ENCODE measurements around the gene DRG2.

Gene DRG2

DNA sequence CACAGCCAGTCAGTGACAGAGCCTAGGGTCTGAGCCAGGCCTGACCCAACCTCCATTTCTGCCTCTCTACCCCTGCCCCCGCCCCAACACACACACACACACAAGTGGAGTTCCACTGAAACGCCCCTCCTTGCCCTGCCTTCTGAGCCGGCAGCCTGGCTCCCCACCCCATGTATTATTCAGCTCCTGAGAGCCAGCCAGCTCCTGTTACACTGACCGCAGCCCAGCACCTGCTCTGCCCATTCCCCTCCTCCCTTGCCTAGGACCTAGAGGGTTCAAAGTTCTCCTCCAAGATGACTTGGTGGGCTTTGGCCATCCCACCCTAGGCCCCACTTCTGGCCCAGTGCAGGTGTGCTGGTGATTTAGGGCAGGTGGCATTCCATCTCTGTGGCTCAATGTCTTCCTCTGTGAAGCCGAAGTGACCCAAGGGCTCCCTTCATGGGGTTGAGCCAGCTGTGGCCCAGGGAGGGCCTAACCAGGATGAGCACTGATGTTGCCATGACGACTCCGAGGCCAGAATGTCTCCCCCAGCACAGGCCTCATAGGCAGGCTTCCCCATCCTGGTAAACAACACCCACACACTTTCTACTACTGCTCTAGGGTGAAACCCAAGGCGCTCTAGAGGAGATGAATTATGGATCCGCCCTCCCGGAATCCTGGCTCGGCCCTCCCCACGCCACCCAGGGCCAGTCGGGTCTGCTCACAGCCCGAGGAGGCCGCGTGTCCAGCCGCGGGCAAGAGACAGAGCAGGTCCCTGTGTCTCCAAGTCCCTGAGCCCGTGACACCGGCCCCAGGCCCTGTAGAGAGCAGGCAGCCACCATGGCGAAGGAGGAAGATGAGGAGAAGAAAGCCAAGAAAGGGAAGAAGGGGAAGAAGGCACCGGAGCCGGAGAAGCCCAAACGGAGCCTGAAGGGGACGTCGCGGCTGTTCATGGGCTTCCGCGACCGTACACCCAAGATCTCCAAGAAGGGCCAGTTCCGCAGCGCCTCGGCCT, 30.5 kb downstream of the DRG2 start:
- DNase-seq, result no peak

DNA sequence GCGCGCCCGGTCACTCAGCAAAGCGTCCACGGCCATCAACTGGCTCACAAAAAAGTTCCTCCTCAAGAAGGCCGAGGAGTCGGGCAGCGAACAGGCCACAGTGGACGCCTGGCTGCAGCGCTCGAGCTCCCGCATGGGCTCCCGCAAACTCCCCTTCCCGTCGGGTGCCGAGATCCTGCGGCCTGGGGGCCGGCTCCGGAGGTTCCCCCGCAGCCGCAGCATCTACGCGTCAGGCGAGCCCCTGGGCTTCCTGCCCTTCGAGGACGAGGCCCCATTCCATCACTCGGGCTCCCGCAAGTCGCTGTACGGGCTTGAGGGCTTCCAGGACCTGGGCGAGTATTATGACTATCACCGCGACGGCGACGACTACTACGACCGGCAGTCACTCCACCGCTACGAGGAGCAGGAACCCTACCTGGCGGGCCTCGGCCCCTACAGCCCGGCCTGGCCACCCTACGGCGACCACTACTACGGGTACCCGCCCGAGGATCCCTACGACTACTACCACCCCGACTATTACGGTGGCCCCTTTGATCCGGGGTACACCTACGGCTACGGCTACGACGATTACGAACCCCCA, 31.5 kb downstream of the DRG2 start:
- DNase-seq, result no peak

DNA sequence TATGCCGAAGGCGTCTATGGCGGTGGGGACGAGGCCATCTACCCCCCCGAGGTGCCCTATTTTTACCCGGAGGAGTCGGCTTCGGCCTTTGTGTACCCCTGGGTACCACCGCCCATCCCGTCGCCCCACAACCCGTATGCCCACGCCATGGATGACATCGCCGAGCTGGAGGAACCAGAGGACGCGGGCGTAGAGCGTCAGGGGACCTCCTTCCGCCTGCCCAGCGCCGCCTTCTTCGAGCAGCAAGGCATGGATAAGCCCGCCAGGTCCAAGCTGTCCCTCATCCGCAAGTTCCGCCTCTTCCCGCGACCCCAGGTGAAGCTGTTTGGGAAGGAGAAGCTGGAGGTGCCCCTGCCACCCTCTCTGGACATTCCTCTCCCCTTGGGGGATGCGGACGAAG, 32.2 kb downstream of the DRG2 start:
- no peak for DNase-seq

DNA sequence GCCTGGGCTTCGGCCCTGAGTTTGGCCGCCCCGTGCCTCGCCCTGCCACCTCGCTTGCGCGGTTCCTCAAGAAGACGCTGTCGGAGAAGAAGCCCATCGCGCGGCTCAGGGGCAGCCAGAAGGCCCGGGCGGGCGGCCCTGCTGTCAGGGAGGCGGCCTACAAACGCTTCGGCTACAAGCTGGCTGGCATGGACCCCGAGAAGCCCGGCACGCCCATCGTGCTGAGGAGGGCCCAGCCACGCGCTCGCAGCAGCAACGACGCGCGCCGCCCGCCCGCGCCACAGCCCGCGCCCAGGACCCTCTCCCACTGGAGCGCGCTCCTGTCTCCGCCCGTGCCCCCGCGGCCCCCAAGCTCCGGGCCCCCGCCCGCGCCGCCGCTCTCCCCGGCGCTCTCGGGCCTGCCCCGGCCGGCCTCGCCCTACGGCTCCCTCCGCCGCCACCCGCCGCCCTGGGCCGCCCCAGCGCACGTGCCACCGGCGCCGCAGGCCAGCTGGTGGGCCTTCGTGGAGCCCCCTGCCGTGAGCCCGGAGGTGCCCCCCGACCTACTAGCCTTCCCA, 32.8 kb downstream of the DRG2 start:
- DNase-seq, result no peak

DNA sequence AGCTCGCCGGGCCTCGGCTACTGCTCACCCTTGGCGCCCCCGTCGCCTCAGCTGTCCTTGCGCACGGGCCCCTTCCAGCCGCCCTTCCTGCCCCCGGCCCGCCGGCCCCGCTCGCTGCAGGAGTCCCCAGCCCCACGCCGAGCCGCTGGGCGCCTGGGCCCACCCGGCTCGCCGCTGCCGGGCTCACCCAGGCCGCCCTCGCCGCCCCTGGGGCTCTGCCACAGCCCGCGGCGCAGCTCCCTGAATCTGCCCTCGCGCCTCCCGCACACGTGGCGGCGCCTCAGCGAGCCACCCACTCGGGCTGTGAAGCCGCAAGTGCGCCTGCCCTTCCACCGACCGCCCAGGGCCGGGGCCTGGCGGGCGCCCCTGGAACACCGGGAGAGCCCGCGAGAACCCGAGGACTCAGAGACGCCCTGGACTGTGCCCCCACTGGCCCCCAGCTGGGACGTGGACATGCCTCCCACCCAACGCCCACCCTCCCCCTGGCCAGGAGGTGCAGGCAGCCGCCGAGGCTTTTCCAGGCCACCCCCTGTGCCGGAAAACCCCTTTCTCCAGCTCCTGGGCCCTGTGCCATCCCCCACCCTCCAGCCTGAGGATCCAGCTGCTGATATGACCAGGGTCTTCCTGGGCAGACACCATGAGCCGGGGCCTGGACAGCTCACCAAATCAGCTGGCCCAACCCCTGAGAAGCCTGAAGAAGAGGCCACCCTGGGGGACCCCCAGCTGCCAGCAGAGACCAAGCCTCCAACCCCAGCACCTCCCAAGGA, 33.6 kb downstream of the DRG2 start:
- DNase-seq, result no peak

GRCh38 chr17:18122990-18123753, 35.4 kb downstream of the DRG2 start:
- DNase-seq, result peak; percentile 26

GRCh38 chr17:18124345-18125126, 36.8 kb downstream of the DRG2 start:
- no peak for DNase-seq

- peak; percentile 77 for DNase-seq
These were observed 41.3 kb downstream of the DRG2 start for GRCh38 chr17:18129041-18129502.

- no peak for DNase-seq
These were observed 45.0 kb downstream of the DRG2 start for GRCh38 chr17:18132711-18133110.

GRCh38 chr17:18136357-18136756, 48.6 kb downstream of the DRG2 start:
- no peak for DNase-seq

- no peak for DNase-seq
These were observed 50.5 kb downstream of the DRG2 start for GRCh38 chr17:18138065-18138749.

DNA sequence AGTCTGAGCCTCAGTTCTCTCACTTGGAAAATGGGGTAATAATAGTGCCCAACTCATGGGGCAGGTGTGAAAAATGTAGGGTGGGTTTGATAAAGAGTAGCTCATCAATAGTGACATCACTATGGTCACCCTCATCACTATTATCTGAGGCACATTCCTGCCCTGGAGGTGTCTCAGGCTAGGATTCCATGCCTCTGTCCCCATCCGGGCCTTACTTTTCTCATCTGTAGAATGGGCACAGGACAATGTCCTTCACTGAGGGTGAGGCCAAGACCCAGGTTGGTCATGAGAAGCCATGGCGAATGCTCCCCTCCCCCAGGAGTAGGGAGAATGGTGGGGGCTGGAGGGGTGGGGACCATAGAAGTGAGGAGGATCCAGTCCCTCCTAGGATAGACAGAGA, 51.3 kb downstream of the DRG2 start:
- no peak for DNase-seq

DNA sequence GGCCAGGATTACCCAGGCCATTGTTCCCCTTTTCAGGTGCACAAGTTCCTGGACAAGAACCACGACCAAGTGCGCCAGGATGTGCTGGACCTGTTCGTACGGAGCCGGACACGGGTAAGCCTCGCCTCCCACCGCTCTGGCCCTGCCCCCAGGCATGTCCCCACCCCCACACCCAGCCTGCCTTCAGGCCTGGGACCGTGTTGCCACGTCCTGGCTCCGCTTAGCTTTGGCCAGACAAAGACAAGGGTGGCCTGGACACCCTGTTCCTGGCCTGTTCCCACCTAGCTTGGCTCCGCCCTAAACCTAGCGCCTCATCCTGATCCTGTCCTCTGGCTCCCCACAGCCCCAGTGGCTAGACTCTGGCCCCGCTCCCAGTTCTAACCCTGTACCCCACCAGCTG, 51.8 kb downstream of the DRG2 start:
- no peak for DNase-seq

GRCh38 chr17:18139949-18140348, 52.2 kb downstream of the DRG2 start:
- DNase-seq, result peak; percentile 8

GRCh38 chr17:18140648-18141047, 52.9 kb downstream of the DRG2 start:
- DNase-seq, result peak; percentile 10

- peak; percentile 73 for DNase-seq
These were observed 53.6 kb downstream of the DRG2 start for GRCh38 chr17:18141210-18141803.

DNA sequence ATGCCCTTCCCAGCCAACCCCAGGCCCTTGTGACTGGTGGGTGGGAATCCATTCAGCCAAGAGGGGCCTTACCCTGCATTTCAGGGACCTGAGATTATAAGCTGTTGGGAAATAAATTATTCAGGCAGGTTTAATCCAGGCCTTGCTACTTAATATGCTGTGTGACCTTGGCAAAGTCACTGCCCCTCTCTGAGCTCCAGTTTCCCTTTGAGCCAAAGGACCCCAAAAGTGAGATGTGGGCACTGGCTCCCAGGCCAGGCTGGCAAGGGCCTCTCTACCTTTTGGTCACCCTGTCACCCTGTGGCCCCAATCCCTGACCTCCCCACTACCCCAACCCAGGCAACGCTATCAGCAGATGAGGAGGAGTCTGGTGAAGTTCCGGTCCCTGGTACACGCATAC, 54.7 kb downstream of the DRG2 start:
- no peak for DNase-seq

GRCh38 chr17:18143044-18143936, 55.5 kb downstream of the DRG2 start:
- DNase-seq, result peak; percentile 56

DNA sequence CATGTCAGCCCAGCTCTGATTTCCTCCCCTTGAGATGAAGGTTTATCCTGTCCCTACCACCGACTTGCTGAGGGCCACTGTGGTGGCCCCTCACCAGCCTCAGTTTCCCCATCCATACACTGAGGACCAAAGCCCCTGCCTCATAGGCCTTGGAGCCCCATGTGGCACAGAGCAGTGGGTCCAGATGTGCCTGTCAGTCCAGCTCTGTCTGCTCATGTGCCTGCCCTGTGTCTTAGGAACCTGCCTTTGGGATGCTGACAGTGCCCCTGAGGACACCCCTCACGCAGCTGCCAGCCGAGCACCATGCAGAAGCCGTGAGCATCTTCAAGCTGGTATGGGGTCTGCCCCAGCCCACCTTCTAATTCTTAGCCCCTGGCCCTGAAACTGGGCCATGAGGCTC, 56.5 kb downstream of the DRG2 start:
- DNase-seq, result no peak
